Effector memory CD8-positive, alpha-beta T cell (primary cell): ENCODE results near the gene CAMK2G.
A peak's percentile ranks its signal among the peaks of the same experiment; 100 is the strongest.
"Not testable (repeated sequence)": the region's sequence is repeated elsewhere in the genome, so short reads cannot be mapped to it uniquely, and the experiment has no call there.

Source experiments
- ATAC-seq: fragments of 150-1000 bp; cut with Tn5 transposase; replicated peaks from 2 replicates; pipeline ENCODE4 v1.10.0; 2021; ENCODE audit warnings: mild to moderate bottlenecking, moderate library complexity
- DNase-seq, 3 experiments: peaks; one replicate each; pipeline ENCODE4 v3.0.0; 2021
- H3K27ac Mint-ChIP-seq, 2 donors: one replicate each; pipeline ENCODE4 v1.8.0; 2022; ENCODE audit warnings: mild to moderate bottlenecking in 2 of 2, mixed read lengths in 2 of 2, moderate library complexity in 2 of 2
- H3K27me3 Mint-ChIP-seq, 2 donors: one replicate each; pipeline ENCODE4 v1.8.0; 2022; ENCODE audit warnings: mixed read lengths in 2 of 2
- H3K36me3 Mint-ChIP-seq: one replicate; pipeline ENCODE4 v1.8.0; 2022; ENCODE audit warnings: mild to moderate bottlenecking, moderate library complexity, mixed read lengths; ENCODE audit not compliant: insufficient read depth
- H3K4me1 Mint-ChIP-seq, 2 donors: one replicate each; pipeline ENCODE4 v1.8.0; 2022; ENCODE audit warnings: low read depth in 2 of 2, mixed read lengths in 2 of 2
- H3K4me3 Mint-ChIP-seq, 2 donors: one replicate each; pipeline ENCODE4 v1.8.0; 2022; ENCODE audit warnings: mild to moderate bottlenecking in 2 of 2, mixed read lengths in 2 of 2, moderate library complexity in 2 of 2
- H3K9me3 Mint-ChIP-seq, 2 donors: one replicate each; pipeline ENCODE4 v1.8.0; 2022; ENCODE audit warnings: mixed read lengths in 2 of 2
- total RNA-seq, 9 experiments: gene quantifications; one replicate each; lab custom pipeline; 2026; lab: John Stamatoyannopoulos, UW

Gene CAMK2G
- 21.6 to 103 (median 68.1) reads per million in 9 experiments for total RNA-seq

- peak within 1 kb of the TSS; percentile 82 to 84 for H3K4me3 Mint-ChIP-seq
- H3K9me3 Mint-ChIP-seq, result no peaks in the 10 kb centered on the region
- H3K27ac Mint-ChIP-seq, result peak within 1 kb of the TSS; percentile 71 to 86
- no peaks in the 10 kb centered on the region for H3K27me3 Mint-ChIP-seq
- DNase-seq, result peak; percentile 70 to 73 (median 71)
- H3K4me1 Mint-ChIP-seq, result peaks cover 41 to 52% of the 10 kb centered on the region in 2 donors
- ATAC-seq, result peak; percentile 79
- H3K36me3 Mint-ChIP-seq, result peaks cover 21% of the 10 kb centered on the region
These were observed at the start of gene CAMK2G for GRCh38 chr10:73874267-73875138. Gene CAMK2G, minus strand, starts transcription at chr10:73874555. Its CDS starts 94 bp downstream, at chr10:73874461.

GRCh38 chr10:73922864-73923133, 48.4 kb upstream of the CAMK2G start:
- Mint-ChIP-seq H3K27ac (no peak overlapping the region), H3K4me3 (peak overlapping the region; percentile 26 to 76), H3K9me3 (no peaks in the 10 kb centered on the region), H3K36me3 (peaks cover 11% of the 10 kb centered on the region), H3K4me1 (peaks cover 17 to 18% of the 10 kb centered on the region in 2 donors), H3K27me3 (peaks cover 0 to 20% of the 10 kb centered on the region in 2 donors)
- ATAC-seq, result no peak
- DNase-seq, result no peak

- peaks cover 17 to 18% of the 10 kb centered on the region in 2 donors for H3K4me1 Mint-ChIP-seq
- H3K9me3 Mint-ChIP-seq, result no peaks in the 10 kb centered on the region
- peak overlapping the region in 1 of 2 donors; percentile 58 for H3K27ac Mint-ChIP-seq
- ATAC-seq, result peak; percentile 94
- peaks cover 0 to 20% of the 10 kb centered on the region in 2 donors for H3K27me3 Mint-ChIP-seq
- H3K36me3 Mint-ChIP-seq, result peaks cover 11% of the 10 kb centered on the region
- peak in 2 of 3 experiments; percentile 12 to 34 for DNase-seq
- peak overlapping the region; percentile 75 to 76 for H3K4me3 Mint-ChIP-seq
These were observed 47.9 kb upstream of the CAMK2G start for GRCh38 chr10:73922007-73922863.

- H3K27me3 Mint-ChIP-seq, result peaks cover 0 to 22% of the 10 kb centered on the region in 2 donors
These were observed 45.7 kb upstream of the CAMK2G start for GRCh38 chr10:73920089-73920488.

GRCh38 chr10:73919481-73919880, 45.1 kb upstream of the CAMK2G start:
- ATAC-seq, H3K9me3 Mint-ChIP-seq, DNase-seq, H3K4me3 Mint-ChIP-seq, H3K27ac Mint-ChIP-seq: not testable (repeated sequence)
- Mint-ChIP-seq H3K27me3 (peaks cover 0 to 16% of the 10 kb centered on the region in 2 donors), H3K36me3 (peaks cover 11% of the 10 kb centered on the region), H3K4me1 (peaks cover 16 to 22% of the 10 kb centered on the region in 2 donors)

More at GRCh38 chr10:73920089-73920488, 45.7 kb upstream of the CAMK2G start:
- no peak for ATAC-seq
- H3K36me3 Mint-ChIP-seq, result peaks cover 11% of the 10 kb centered on the region
- no peak for DNase-seq
- H3K4me3 Mint-ChIP-seq, result no peak overlapping the region
- H3K9me3 Mint-ChIP-seq, result no peaks in the 10 kb centered on the region
- no peak overlapping the region for H3K27ac Mint-ChIP-seq
- peaks cover 19 to 22% of the 10 kb centered on the region in 2 donors for H3K4me1 Mint-ChIP-seq

- Mint-ChIP-seq H3K4me3 (no peak overlapping the region), H3K4me1 (peaks cover 15 to 20% of the 10 kb centered on the region in 2 donors), H3K27me3 (peaks cover 5 to 17% of the 10 kb centered on the region in 2 donors), H3K9me3 (no peaks in the 10 kb centered on the region), H3K36me3 (peaks cover 7% of the 10 kb centered on the region), H3K27ac (no peak overlapping the region)
- ATAC-seq (no peak), DNase-seq (no peak)
These were observed 43.4 kb upstream of the CAMK2G start for GRCh38 chr10:73917566-73918305.

GRCh38 chr10:73916761-73917470, 42.6 kb upstream of the CAMK2G start:
- no peaks in the 10 kb centered on the region for H3K9me3 Mint-ChIP-seq
- ATAC-seq, result no peak
- no peak overlapping the region for H3K27ac Mint-ChIP-seq
- no peak overlapping the region for H3K4me3 Mint-ChIP-seq
- peaks cover 7% of the 10 kb centered on the region for H3K36me3 Mint-ChIP-seq
- no peak for DNase-seq
- peaks cover 7 to 11% of the 10 kb centered on the region in 2 donors for H3K4me1 Mint-ChIP-seq
- H3K27me3 Mint-ChIP-seq, result peaks cover 9 to 24% of the 10 kb centered on the region in 2 donors

GRCh38 chr10:73915206-73915851, 41.0 kb upstream of the CAMK2G start:
- peak overlapping the region in 1 of 2 donors; percentile 27 for H3K27ac Mint-ChIP-seq
- peaks cover 20 to 33% of the 10 kb centered on the region in 2 donors for H3K27me3 Mint-ChIP-seq

GRCh38 chr10:73914036-73914435, 39.7 kb upstream of the CAMK2G start:
- H3K27ac Mint-ChIP-seq, result no peak overlapping the region
- peaks cover 19% of the 10 kb centered on the region in 2 donors for H3K4me1 Mint-ChIP-seq
- DNase-seq (no peak), ATAC-seq (no peak)
- peaks cover 25 to 33% of the 10 kb centered on the region in 2 donors for H3K27me3 Mint-ChIP-seq
- H3K9me3 Mint-ChIP-seq, result no peaks in the 10 kb centered on the region
- no peak overlapping the region for H3K4me3 Mint-ChIP-seq
- peaks cover 2% of the 10 kb centered on the region for H3K36me3 Mint-ChIP-seq

More at GRCh38 chr10:73915206-73915851, 41.0 kb upstream of the CAMK2G start:
- no peaks in the 10 kb centered on the region for H3K9me3 Mint-ChIP-seq
- peaks cover 2% of the 10 kb centered on the region for H3K36me3 Mint-ChIP-seq
- ATAC-seq (no peak), DNase-seq (no peak)
- no peak overlapping the region for H3K4me3 Mint-ChIP-seq
- peaks cover 15 to 20% of the 10 kb centered on the region in 2 donors for H3K4me1 Mint-ChIP-seq

- Mint-ChIP-seq H3K27ac (peak overlapping the region; percentile 8 to 48), H3K4me1 (peaks cover 15 to 23% of the 10 kb centered on the region in 2 donors), H3K4me3 (peak overlapping the region; percentile 82 to 86), H3K36me3 (peaks cover 2% of the 10 kb centered on the region), H3K27me3 (peaks cover 30 to 39% of the 10 kb centered on the region in 2 donors), H3K9me3 (no peaks in the 10 kb centered on the region)
- ATAC-seq, result no peak
- no peak for DNase-seq
These were observed 37.2 kb upstream of the CAMK2G start for GRCh38 chr10:73911553-73912004.

- Mint-ChIP-seq H3K27me3 (peaks cover 30 to 39% of the 10 kb centered on the region in 2 donors), H3K27ac (peak within 1 kb of the TSS; percentile 8 to 48), H3K4me3 (peak within 1 kb of the TSS; percentile 86 to 87), H3K36me3 (peaks cover 2% of the 10 kb centered on the region), H3K4me1 (peaks cover 15 to 23% of the 10 kb centered on the region in 2 donors), H3K9me3 (no peaks in the 10 kb centered on the region)
- peak; percentile 30 to 42 (median 37) for DNase-seq
- ATAC-seq, result peak; percentile 64
These were observed 36.6 kb upstream of the CAMK2G start, which contains the start of gene PLAU for GRCh38 chr10:73910764-73911552. Gene PLAU, plus strand, starts transcription at chr10:73911132. Its CDS starts 424 bp downstream, at chr10:73911556.
